Right lobe of liver (tissue), 6 donors: ENCODE results near the gene BRD3OS. TPM values are rescaled to one million over a fixed set of nuclear protein-coding genes. Genes with fewer than 3 reads are reported as not detected.

Experiments
- ATAC-seq, 4 donors: fragments of 200-7000 bp; cut with Tn5 transposase; one replicate each; pipeline ENCODE4 v1.9.1; 2020; ENCODE audit warnings: mild to moderate bottlenecking in 4 of 4, moderate library complexity in 4 of 4
- DNase-seq, 3 donors: peaks; one replicate each; pipeline ENCODE4 v3.0.0-alpha.2; 2020
- H3K27ac ChIP-seq, 3 donors: fragments of 200-600 bp; one replicate each; pipeline ENCODE4 v1.8.0; 2022
- H3K27me3 ChIP-seq, 2 donors: fragments of 200-600 bp; one replicate each; pipeline ENCODE4 v1.8.0; 2022
- H3K36me3 ChIP-seq, 4 donors: fragments of 200-600 bp; sonication (generic) in 1 of 4; one replicate each; pipeline versions ENCODE4 v1.5.1 to v1.8.0; 2017 to 2022; ENCODE audit warnings: control low read depth in 1 of 4
- H3K4me1 ChIP-seq, 4 donors: fragments of 200-600 bp; sonication (generic) in 1 of 4; one replicate each; pipeline versions ENCODE4 v1.5.1 to v1.8.0; 2017 to 2022; ENCODE audit warnings: control low read depth in 1 of 4
- H3K4me3 ChIP-seq, 3 donors: fragments of 200-600 bp; one replicate each; pipeline ENCODE4 v1.8.0; 2022
- H3K9me3 ChIP-seq, 4 donors: fragments of 200-600 bp; sonication (generic) in 1 of 4; one replicate each; pipeline versions ENCODE4 v1.5.1 to v1.8.0; 2017 to 2022; ENCODE audit warnings: control low read depth in 1 of 4
- POLR2A ChIP-seq: fragments of 450-650 bp; IDR thresholded peaks from one replicate; pipeline ENCODE4 v1.6.1; 2017; ENCODE audit warnings: antibody characterized with exemption, mild to moderate bottlenecking
- WGBS: methylation state at CpG from one replicate; pipeline ENCODE4 v1.1.6; 2018; ENCODE audit warnings: low coverage, low lambda C conversion rate; ENCODE audit not compliant: insufficient coverage; ENCODE audit errors: missing lambda C conversion rate; 5-methylcytosine and 5-hydroxymethylcytosine counted together
- intact Hi-C, 2 donors: fragments of 100-400 bp; cut with DNase I; formaldehyde crosslinking; loops; one replicate each; pipeline versions ENCODE4 v1.11.2 to v1.14.1; 2022
- total RNA-seq, 6 experiments: library from RNA; depleted of rRNA in 2 of 6; stranded (reverse); fragments of >200 nt in 2 of 6; fragmentation: NEBNext Ultra II Directional in 3 of 6; extraction: Animal tissue kit (Norgen Biotek cat#: 25700) in 3 of 6; gene quantifications; one replicate each; pipeline versions ENCODE4 v1.1.0 to v1.2.4, GENCODE V29; 2016 to 2023
- TF ChIP-seq, protein P1 (sequence below), 4 donors: fragments of 200-600 bp in 3 of 4; fragments of 450-650 bp in 1 of 4; IDR thresholded peaks; one replicate each; pipeline versions ENCODE4 v1.5.1 to v1.8.0; 2016 to 2022; ENCODE audit warnings: antibody characterized with exemption in 4 of 4, mild to moderate bottlenecking in 2 of 4
- donor health status: DM: no; HTN: yes; CAD: no.
- donor health status: DM: no; HTN: no; CAD: no.
- donor health status: DM: no; HTN: no; CAD: no.
- donor health status: DM: no; HTN: yes; CAD: no.
- donor health status: DM: no; HTN: yes; CAD: no.

BRD3OS gene
- total RNA-seq, 6 experiments from 2014 or later = 3.2 to 8.1 (median 5.9) TPM

DNA sequence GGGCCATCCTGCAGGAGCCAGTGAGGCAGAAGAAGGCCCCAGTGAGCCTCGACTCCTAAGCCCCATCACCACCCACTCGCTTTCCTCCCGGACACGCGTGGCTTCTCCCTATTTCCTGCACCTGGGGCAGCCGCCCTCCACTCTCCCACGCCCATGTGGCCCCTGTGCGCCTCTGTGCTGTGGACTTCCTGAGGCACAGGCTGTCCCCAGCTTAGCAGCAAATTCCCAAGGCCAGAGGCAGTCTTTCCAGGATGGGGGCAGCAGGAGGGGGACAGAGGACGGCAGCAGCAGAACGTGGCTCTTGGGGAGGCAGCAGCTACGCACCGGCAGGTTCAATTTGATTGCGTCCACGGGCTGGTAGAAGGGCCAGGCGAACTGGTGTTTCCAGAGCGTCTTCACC is 27.7 kb downstream of the BRD3OS start:
- 88% methylated on average over 6 of the region's 16 CpGs for WGBS
- DNase-seq (peak in 2 of 3 donors; percentile 10 to 36), ATAC-seq (no peak)
- Histone ChIP-seq H3K27me3 (no peaks in the 10 kb centered on the region), H3K9me3 (no peaks in the 10 kb centered on the region), H3K4me1 (peaks cover 0 to 51% (median 25%) of the 10 kb centered on the region in 4 donors), H3K36me3 (peaks cover 0 to 27% (median 11%) of the 10 kb centered on the region in 4 donors), H3K4me3 (no peak overlapping the region), H3K27ac (no peak overlapping the region)
- no peak for TF ChIP-seq POLR2A
- TF ChIP-seq, protein P1, sequence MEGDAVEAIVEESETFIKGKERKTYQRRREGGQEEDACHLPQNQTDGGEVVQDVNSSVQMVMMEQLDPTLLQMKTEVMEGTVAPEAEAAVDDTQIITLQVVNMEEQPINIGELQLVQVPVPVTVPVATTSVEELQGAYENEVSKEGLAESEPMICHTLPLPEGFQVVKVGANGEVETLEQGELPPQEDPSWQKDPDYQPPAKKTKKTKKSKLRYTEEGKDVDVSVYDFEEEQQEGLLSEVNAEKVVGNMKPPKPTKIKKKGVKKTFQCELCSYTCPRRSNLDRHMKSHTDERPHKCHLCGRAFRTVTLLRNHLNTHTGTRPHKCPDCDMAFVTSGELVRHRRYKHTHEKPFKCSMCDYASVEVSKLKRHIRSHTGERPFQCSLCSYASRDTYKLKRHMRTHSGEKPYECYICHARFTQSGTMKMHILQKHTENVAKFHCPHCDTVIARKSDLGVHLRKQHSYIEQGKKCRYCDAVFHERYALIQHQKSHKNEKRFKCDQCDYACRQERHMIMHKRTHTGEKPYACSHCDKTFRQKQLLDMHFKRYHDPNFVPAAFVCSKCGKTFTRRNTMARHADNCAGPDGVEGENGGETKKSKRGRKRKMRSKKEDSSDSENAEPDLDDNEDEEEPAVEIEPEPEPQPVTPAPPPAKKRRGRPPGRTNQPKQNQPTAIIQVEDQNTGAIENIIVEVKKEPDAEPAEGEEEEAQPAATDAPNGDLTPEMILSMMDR (IDR thresholded peaks at IDR 0.05) = no peak
- intact Hi-C loops = no loop called here

DNA sequence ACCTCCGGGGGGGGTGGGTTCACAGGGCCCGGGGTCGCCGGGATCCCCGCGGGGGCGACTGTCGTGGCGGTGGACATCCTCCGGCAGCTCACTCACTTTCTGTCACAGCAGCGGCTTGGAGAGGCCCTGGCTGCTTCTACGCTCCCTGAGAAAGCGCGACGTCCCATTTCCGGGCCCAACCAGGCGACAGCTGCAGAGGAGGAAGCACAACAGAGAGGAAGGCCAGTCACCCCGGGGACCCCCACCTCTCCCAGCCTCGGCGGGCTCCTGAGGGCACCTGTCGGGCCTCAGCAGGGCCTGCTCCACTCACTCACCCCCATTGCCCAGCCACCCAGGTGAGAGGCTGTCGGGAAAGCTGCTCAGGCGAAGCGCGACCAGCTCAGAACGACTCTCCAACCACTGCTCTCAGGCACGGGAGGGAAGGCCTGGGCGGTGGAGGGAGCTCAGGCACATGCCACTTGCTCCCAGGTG is 28.2 kb downstream of the BRD3OS start:
- Histone ChIP-seq H3K9me3 (no peaks in the 10 kb centered on the region), H3K4me1 (peaks cover 0 to 54% (median 27%) of the 10 kb centered on the region in 4 donors), H3K27ac (no peak overlapping the region), H3K27me3 (no peaks in the 10 kb centered on the region), H3K4me3 (no peak overlapping the region), H3K36me3 (peaks cover 0 to 25% (median 7%) of the 10 kb centered on the region in 4 donors)
- WGBS = no CpG with 5 or more reads among the region's 28 CpGs
- peak; percentile 18 to 45 (median 42) for DNase-seq
- no peak for TF ChIP-seq POLR2A
- TF ChIP-seq, protein P1 (IDR thresholded peaks at IDR 0.05) = no peak
- ATAC-seq = no peak
- intact Hi-C loops = no loop called here

DNA sequence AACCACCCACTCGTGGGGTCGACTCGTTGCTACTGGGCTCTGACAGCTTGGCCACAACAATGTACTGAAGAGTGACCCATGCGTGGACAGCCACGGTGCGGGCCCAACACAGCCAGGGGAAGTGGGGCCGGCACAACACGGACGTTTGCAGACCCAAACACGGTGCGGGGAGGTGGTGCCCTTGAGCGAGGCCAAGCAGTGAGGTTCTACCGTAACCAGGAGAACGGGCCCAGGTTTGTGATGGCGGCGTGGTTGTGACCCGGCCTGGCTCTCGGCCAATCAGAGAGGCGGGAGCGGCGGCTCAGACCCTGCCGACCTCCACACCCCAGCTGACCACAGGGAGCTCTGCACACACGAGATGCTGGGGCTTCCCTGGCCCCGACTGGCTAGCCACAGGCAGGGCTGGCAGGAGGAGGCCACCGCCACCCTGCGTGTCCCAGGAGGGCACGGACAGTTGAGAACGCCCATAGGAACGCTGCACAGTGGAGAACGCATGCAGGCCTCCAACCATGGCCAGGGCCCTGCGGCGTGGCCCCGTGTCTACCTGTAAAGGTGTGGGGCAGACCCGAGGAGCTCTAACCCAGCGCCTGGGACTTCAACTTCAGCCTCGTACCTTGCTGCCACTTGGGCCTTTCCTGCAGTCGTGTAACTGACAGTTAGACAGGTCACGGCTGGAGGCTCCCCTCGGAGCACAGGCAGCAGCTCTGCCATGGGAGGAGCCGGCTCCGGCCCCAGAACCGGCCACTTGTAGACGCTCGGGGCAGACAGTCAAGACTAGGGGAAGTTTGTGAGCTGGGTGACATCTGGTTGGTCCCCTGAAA is 28.9 kb downstream of the BRD3OS start:
- peak; percentile 19 to 49 (median 45) for DNase-seq
- Histone ChIP-seq H3K4me1 (peaks cover 0 to 58% (median 31%) of the 10 kb centered on the region in 4 donors), H3K27ac (no peak overlapping the region), H3K27me3 (no peaks in the 10 kb centered on the region), H3K4me3 (no peak overlapping the region), H3K9me3 (no peaks in the 10 kb centered on the region), H3K36me3 (peaks cover 0 to 25% (median 5%) of the 10 kb centered on the region in 4 donors)
- TF ChIP-seq, protein P1 (IDR thresholded peaks at IDR 0.05) = no peak
- no peak for TF ChIP-seq POLR2A
- WGBS = 40% methylated on average over 1 of the region's 44 CpGs
- intact Hi-C loops = no loop called here
- ATAC-seq = no peak

DNA sequence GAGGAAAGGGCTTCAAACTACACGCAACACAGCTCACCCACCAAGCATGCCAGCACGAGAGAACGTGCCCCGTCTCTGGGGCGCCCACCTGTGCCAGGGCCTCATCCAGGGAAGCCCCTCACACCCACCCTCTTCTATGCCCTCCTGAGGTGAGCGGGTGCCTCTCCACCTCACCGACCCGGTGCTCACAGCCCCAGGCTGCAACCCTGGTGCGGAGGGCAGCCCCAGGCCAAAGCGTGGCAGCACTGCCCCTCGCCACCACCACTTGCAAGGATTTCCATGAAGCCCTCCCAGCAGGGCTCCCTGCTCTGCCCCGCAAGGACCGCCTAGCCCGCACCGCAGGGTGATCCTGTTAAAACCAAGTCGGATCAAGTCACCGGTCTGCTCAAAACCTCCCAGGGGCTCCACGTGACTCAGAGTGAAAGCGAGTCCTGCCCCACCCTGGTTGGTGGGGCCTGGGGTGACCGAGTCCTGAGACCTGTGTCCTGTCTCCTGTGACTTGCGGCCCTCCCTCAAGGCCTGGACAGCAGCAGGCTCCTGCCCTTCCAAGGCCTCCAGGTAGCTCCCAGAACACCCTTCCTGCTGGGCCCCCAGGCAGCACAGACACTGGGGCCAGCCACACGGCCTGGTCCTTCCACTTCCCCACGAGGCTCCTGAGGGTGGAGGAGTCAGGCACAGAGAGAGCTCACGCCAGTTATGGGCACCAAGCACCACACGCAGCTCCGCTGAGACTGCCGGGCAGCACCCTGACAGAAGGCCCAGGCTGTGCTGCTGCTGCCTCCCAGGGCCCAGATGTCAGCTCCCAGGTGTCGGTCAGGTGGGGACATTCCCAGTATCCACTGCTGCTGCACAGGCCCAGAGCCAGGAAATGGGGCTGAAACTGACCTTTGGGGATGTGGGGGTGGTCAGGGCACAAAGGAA is 29.9 kb downstream of the BRD3OS start:
- no peaks in the 10 kb centered on the region for H3K27me3 ChIP-seq
- TF ChIP-seq POLR2A = no peak
- TF ChIP-seq, protein P1 (IDR thresholded peaks at IDR 0.05) = no peak
- peaks cover 0 to 20% (median 2%) of the 10 kb centered on the region in 4 donors for H3K36me3 ChIP-seq
- intact Hi-C loops = no loop called here
- DNase-seq = peak; percentile 72 to 88 (median 87)
- 52% methylated on average over 6 of the region's 28 CpGs for WGBS
- no peaks in the 10 kb centered on the region for H3K9me3 ChIP-seq
- peak; percentile 55 to 71 (median 60) for ATAC-seq
- peak overlapping the region in 1 of 3 donors; percentile 32 for H3K4me3 ChIP-seq
- H3K4me1 ChIP-seq = peaks cover 0 to 50% (median 29%) of the 10 kb centered on the region in 4 donors
- peak overlapping the region; percentile 51 to 83 (median 82) for H3K27ac ChIP-seq
